Smooth muscle cell (in vitro differentiated cells): Measurements from ENCODE around the gene LGI4. TPM values are rescaled to one million over a fixed set of nuclear protein-coding genes. Genes with fewer than 3 reads are reported as not detected.

Experiments
- DNase-seq: peaks from one replicate; lab custom pipeline; 2025; ENCODE audit not compliant: unreplicated experiment; lab: John Stamatoyannopoulos, UW
- H2AFZ ChIP-seq: fragments of 200-600 bp; sonication (generic); 2 replicates; pipeline ENCODE4 v1.6.0; 2016; ENCODE audit warnings: antibody characterized with exemption, low read depth, mild to moderate bottlenecking
- H3F3A ChIP-seq: fragments of 200-600 bp; sonication (generic); 2 replicates; pipeline ENCODE4 v1.6.0; 2017; ENCODE audit warnings: antibody characterized with exemption, low read depth
- H3K27ac ChIP-seq: fragments of 200-600 bp; sonication (generic); 2 replicates; pipeline ENCODE4 v1.5.1; 2016; ENCODE audit warnings: low read depth, mild to moderate bottlenecking
- H3K27me3 ChIP-seq: fragments of 200-600 bp; sonication (generic); 2 replicates; pipeline ENCODE4 v1.6.1; 2016; ENCODE audit warnings: low read depth, mild to moderate bottlenecking
- H3K36me3 ChIP-seq: fragments of 200-600 bp; sonication (generic); 2 replicates; pipeline ENCODE4 v1.5.1; 2016; ENCODE audit warnings: low read depth
- H3K4me1 ChIP-seq: fragments of 200-600 bp; sonication (generic); 2 replicates; pipeline ENCODE4 v1.5.1; 2016; ENCODE audit warnings: low read depth
- H3K4me2 ChIP-seq: fragments of 200-600 bp; sonication (generic); 2 replicates; pipeline ENCODE4 v1.6.0; 2016; ENCODE audit warnings: mild to moderate bottlenecking
- H3K4me3 ChIP-seq: fragments of 200-600 bp; sonication (generic); 2 replicates; pipeline ENCODE4 v1.5.1; 2016; ENCODE audit warnings: mild to moderate bottlenecking
- H3K79me2 ChIP-seq: fragments of 200-600 bp; sonication (generic); 2 replicates; pipeline ENCODE4 v1.6.0; 2016; ENCODE audit warnings: low read depth, mild to moderate bottlenecking
- H3K9ac ChIP-seq: fragments of 200-600 bp; sonication (generic); 2 replicates; pipeline ENCODE4 v1.6.0; 2016; ENCODE audit warnings: low read depth
- H3K9me3 ChIP-seq: fragments of 200-600 bp; sonication (generic); replicated peaks from 2 replicates; pipeline ENCODE4 v1.5.1; 2016; ENCODE audit warnings: low read depth
- H4K20me1 ChIP-seq: fragments of 200-600 bp; sonication (generic); 2 replicates; pipeline ENCODE4 v1.6.0; 2016; ENCODE audit warnings: low read depth
- CTCF ChIP-seq: fragments of 200-600 bp; sonication (generic); IDR thresholded peaks from 2 replicates; pipeline ENCODE4 v1.5.1; 2017; ENCODE audit warnings: borderline replicate concordance, mild to moderate bottlenecking, antibody characterized with exemption; ENCODE audit not compliant: insufficient read depth, poor library complexity, severe bottlenecking
- WGBS: methylation state at CpG from one replicate; pipeline ENCODE4 v1.1.7; 2016; ENCODE audit warnings: low lambda C conversion rate; 5-methylcytosine and 5-hydroxymethylcytosine counted together
- polyA plus RNA-seq: library from polyadenylated mRNA; unstranded; fragments of >200 nt; fragmentation: Nextera tagmentation; extraction: Ambion mirVana; gene quantifications from 2 replicates; pipeline ENCODE4 v1.2.1, GENCODE V29; 2016
- total RNA-seq: library from RNA; depleted of rRNA; stranded (reverse); fragments of >200 nt; gene quantifications from 2 replicates; pipeline ENCODE4 v1.2.3, GENCODE V29; 2014

Gene LGI4
- total and polyA plus RNA-seq, 2 experiments from 2014 or later = 0.17 to 0.22 TPM

- Histone ChIP-seq H3K4me1 (peaks cover 4% of the 10 kb centered on the region), H3K9me3 (no peaks in the 10 kb centered on the region), H3K79me2 (no peaks in the 10 kb centered on the region), H3K4me2 (no peak overlapping the region), H3K36me3 (no peaks in the 10 kb centered on the region), H3K27ac (no peak overlapping the region), H3K9ac (no peak overlapping the region), H3K4me3 (no peak overlapping the region), H2AFZ (no peak overlapping the region), H3F3A (no peaks in the 10 kb centered on the region), H4K20me1 (no peaks in the 10 kb centered on the region), H3K27me3 (no peaks in the 10 kb centered on the region)
- TF ChIP-seq CTCF = no peak
- 74% methylated on average over 2 of the region's 2 CpGs for WGBS
- DNase-seq = no peak
Observed at GRCh38 chr19:35150445-35150844, 15.6 kb upstream of the LGI4 start.

- Histone ChIP-seq H3K4me3 (no peak overlapping the region), H2AFZ (no peak overlapping the region), H4K20me1 (no peaks in the 10 kb centered on the region), H3K27ac (no peak overlapping the region), H3K4me2 (no peak overlapping the region), H3K27me3 (peaks cover 9% of the 10 kb centered on the region), H3K36me3 (no peaks in the 10 kb centered on the region), H3K79me2 (no peaks in the 10 kb centered on the region), H3K9me3 (no peaks in the 10 kb centered on the region), H3K9ac (no peak overlapping the region), H3K4me1 (no peaks in the 10 kb centered on the region), H3F3A (no peaks in the 10 kb centered on the region)
- WGBS = 63% methylated on average over 3 of the region's 3 CpGs
- no peak for DNase-seq
- TF ChIP-seq CTCF = no peak
Observed at GRCh38 chr19:35149463-35149862, 14.6 kb upstream of the LGI4 start.

- 91% methylated on average over 7 of the region's 7 CpGs for WGBS
- peaks cover 35% of the 10 kb centered on the region for H3K27me3 ChIP-seq
- no peaks in the 10 kb centered on the region for H3K79me2 ChIP-seq
- no peaks in the 10 kb centered on the region for H4K20me1 ChIP-seq
- DNase-seq = no peak
- no peaks in the 10 kb centered on the region for H3F3A ChIP-seq
- no peaks in the 10 kb centered on the region for H3K9me3 ChIP-seq
- H3K36me3 ChIP-seq = no peaks in the 10 kb centered on the region
- H3K27ac ChIP-seq = no peak overlapping the region
- no peak for TF ChIP-seq CTCF
- no peak overlapping the region for H3K9ac ChIP-seq
- H2AFZ ChIP-seq = no peak overlapping the region
- no peak overlapping the region for H3K4me3 ChIP-seq
- H3K4me1 ChIP-seq = no peaks in the 10 kb centered on the region
- no peak overlapping the region for H3K4me2 ChIP-seq
Observed at GRCh38 chr19:35146746-35147459, 12.0 kb upstream of the LGI4 start.
